CD4-positive, alpha-beta memory T cell (primary cell): ENCODE measurements around the gene DCUN1D4. TPM values are rescaled to one million over a fixed set of nuclear protein-coding genes. Genes with fewer than 3 reads are reported as not detected.

ENCODE experiments used
- CTCF ChIA-PET: fragments of 350-600 bp; sonication (Branson Sonifier 250); formaldehyde crosslinking; loops from one replicate; lab custom pipeline; 2021; ENCODE audit warnings: inconsistent platforms; ENCODE audit not compliant: partially characterized antibody; lab: Charles Lee
- POLR2A ChIA-PET: fragments of 350-600 bp; sonication (Branson Sonifier 250); formaldehyde crosslinking; loops from one replicate; lab custom pipeline; 2021; ENCODE audit not compliant: partially characterized antibody; lab: Charles Lee
- DNase-seq, 5 donors: peaks; one replicate each; pipeline versions ENCODE4 v3.0.0 to v3.0.0-alpha.2; 2020 to 2022; ENCODE audit warnings: mixed read lengths in 1 of 5
- H3K27ac ChIP-seq: one replicate; pipeline ENCODE4 v1.7.0; 2013; ENCODE audit warnings: low read depth, low read length
- H3K27me3 ChIP-seq: 2 replicates; pipeline ENCODE4 v1.7.0; 2013; ENCODE audit warnings: mild to moderate bottlenecking, low read length, moderate library complexity; ENCODE audit not compliant: insufficient read depth
- H3K36me3 ChIP-seq: 2 replicates; pipeline ENCODE4 v1.7.0; 2013; ENCODE audit warnings: mild to moderate bottlenecking, low read length, moderate library complexity; ENCODE audit not compliant: insufficient read depth
- H3K4me1 ChIP-seq: 2 replicates; pipeline ENCODE4 v1.7.0; 2013; ENCODE audit warnings: mild to moderate bottlenecking, low read length, moderate library complexity; ENCODE audit not compliant: insufficient read depth
- H3K4me3 ChIP-seq, 2 donors: one replicate each; pipeline ENCODE4 v1.7.0; 2013; ENCODE audit warnings: low read length in 2 of 2, mild to moderate bottlenecking in 1 of 2
- H3K9me3 ChIP-seq, 2 donors: one replicate each; pipeline ENCODE4 v1.7.0; 2013; ENCODE audit warnings: low read length in 2 of 2, control low read depth in 1 of 2; ENCODE audit not compliant: control insufficient read depth in 1 of 2
- H3K27ac Mint-ChIP-seq, 7 donors: one replicate each; pipeline ENCODE4 v1.8.0; 2020 to 2021; ENCODE audit warnings: mixed read lengths in 7 of 7, mild to moderate bottlenecking in 6 of 7, inconsistent platforms in 3 of 7, moderate library complexity in 3 of 7
- H3K27me3 Mint-ChIP-seq, 2 donors: one replicate each; pipeline ENCODE4 v1.8.0; 2020 to 2021; ENCODE audit warnings: mixed read lengths in 2 of 2
- H3K36me3 Mint-ChIP-seq, 2 donors: one replicate each; pipeline ENCODE4 v1.8.0; 2020 to 2021; ENCODE audit warnings: mixed read lengths in 2 of 2, inconsistent platforms in 1 of 2, mild to moderate bottlenecking in 1 of 2
- H3K4me1 Mint-ChIP-seq, 4 donors: one replicate each; pipeline ENCODE4 v1.8.0; 2020 to 2021; ENCODE audit warnings: mixed read lengths in 4 of 4, mild to moderate bottlenecking in 1 of 4
- H3K4me3 Mint-ChIP-seq, 8 donors: one replicate each; pipeline ENCODE4 v1.8.0; 2020 to 2021; ENCODE audit warnings: mixed read lengths in 8 of 8, mild to moderate bottlenecking in 7 of 8, moderate library complexity in 6 of 8, inconsistent platforms in 3 of 8
- H3K9me3 Mint-ChIP-seq, 8 donors: one replicate each; pipeline ENCODE4 v1.8.0; 2020 to 2021; ENCODE audit warnings: mixed read lengths in 8 of 8, mild to moderate bottlenecking in 5 of 8, inconsistent platforms in 3 of 8, moderate library complexity in 1 of 8
- intact Hi-C: fragments of 100-400 bp; cut with micrococcal nuclease; formaldehyde crosslinking; loops from one replicate; pipeline ENCODE4 v1.15.1; 2023
- polyA plus RNA-seq, 2 donors: library from polyadenylated mRNA; unstranded; fragments of 300-500 nt; fragmentation: Illumina TruSeq; gene quantifications; one replicate each; pipeline ENCODE4 v1.2.3, GENCODE V29; 2021
- total RNA-seq, 2 experiments: library from RNA; stranded (reverse); gene quantifications; one replicate each; pipeline ENCODE4 v1.2.3, GENCODE V29; 2021

DCUN1D4 gene
- 10 to 100 TPM; 54.0 to 58.9 TPM for total RNA-seq
- 10 to 100 TPM; 13.5 to 22.3 TPM for polyA plus RNA-seq

GRCh38 chr4:51842554-51843308, at the start of gene DCUN1D4:
Gene DCUN1D4 (plus strand): TSS chr4:51843153. CDS start chr4:51843243, 90 bp downstream.
- POLR2A ChIA-PET: interaction anchor here (0.9 to 2.6 kb wide), 7 partner anchors 10 to 880 kb away, joined by 3 to 21 read pairs (median 7); partner anchors contain the start of genes SGCB and USP46
- no peaks in the 10 kb centered on the region for H3K27me3 Mint-ChIP-seq
- intact Hi-C loops: loop anchor here (1.0 to 5.0 kb wide), 4 partner anchors 55 to 1534 kb away; partner anchors contain the start of genes FIP1L1, RASL11B and SGCB

GRCh38 chr4:51820443-51821234, 22.3 kb upstream of the DCUN1D4 start:
- POLR2A ChIA-PET: no interaction called here

More at GRCh38 chr4:51842554-51843308, at the start of gene DCUN1D4:
- Histone ChIP-seq H3K4me3 (peak within 1 kb of the TSS; percentile 62 to 93), H3K27ac (peak within 1 kb of the TSS; percentile 66), H3K27me3 (no peaks in the 10 kb centered on the region), H3K4me1 (peaks cover 12% of the 10 kb centered on the region), H3K9me3 (no peaks in the 10 kb centered on the region), H3K36me3 (no peaks in the 10 kb centered on the region)
- H3K36me3 Mint-ChIP-seq: peaks cover 0 to 10% of the 10 kb centered on the region in 2 donors
- H3K27ac Mint-ChIP-seq: peak within 1 kb of the TSS; percentile 94 to 97 (median 95)
- H3K4me1 Mint-ChIP-seq: peaks cover 11 to 25% (median 19%) of the 10 kb centered on the region in 4 donors
- peak; percentile 97 for DNase-seq
- H3K9me3 Mint-ChIP-seq: no peaks in the 10 kb centered on the region
- H3K4me3 Mint-ChIP-seq: peak within 1 kb of the TSS; percentile 95 to 99 (median 98)
- CTCF ChIA-PET: interaction anchor here (0.6 to 4.2 kb wide), 6 partner anchors 8 to 1472 kb away, joined by 3 to 27 read pairs (median 5); partner anchors contain the start of gene SGCB

GRCh38 chr4:51825341-51825740, 17.6 kb upstream of the DCUN1D4 start:
- peaks cover 0 to 8% of the 10 kb centered on the region in 2 donors for H3K27me3 Mint-ChIP-seq
- intact Hi-C loops: no loop called here
- peaks cover 0 to 21% (median 12%) of the 10 kb centered on the region in 8 donors for H3K9me3 Mint-ChIP-seq
- H3K36me3 Mint-ChIP-seq: peaks cover 5 to 6% of the 10 kb centered on the region in 2 donors
- Histone ChIP-seq H3K27ac (no peak overlapping the region), H3K9me3 (peaks cover 0 to 4% of the 10 kb centered on the region in 2 donors), H3K27me3 (no peaks in the 10 kb centered on the region), H3K4me3 (no peak overlapping the region), H3K36me3 (no peaks in the 10 kb centered on the region), H3K4me1 (no peaks in the 10 kb centered on the region)
- CTCF ChIA-PET: no interaction called here
- POLR2A ChIA-PET: no interaction called here
- H3K4me3 Mint-ChIP-seq: no peak overlapping the region
- no peaks in the 10 kb centered on the region for H3K4me1 Mint-ChIP-seq
- H3K27ac Mint-ChIP-seq: no peak overlapping the region
- no peak for DNase-seq

More at GRCh38 chr4:51820443-51821234, 22.3 kb upstream of the DCUN1D4 start:
- no peak overlapping the region for H3K4me3 Mint-ChIP-seq
- H3K9me3 ChIP-seq: peaks cover 0 to 4% of the 10 kb centered on the region in 2 donors
- no peaks in the 10 kb centered on the region for H3K4me1 ChIP-seq
- intact Hi-C loops: no loop called here
- H3K27ac ChIP-seq: no peak overlapping the region
- H3K27me3 Mint-ChIP-seq: peaks cover 1 to 2% of the 10 kb centered on the region in 2 donors
- CTCF ChIA-PET: no interaction called here
- H3K27ac Mint-ChIP-seq: no peak overlapping the region
- no peaks in the 10 kb centered on the region for H3K36me3 ChIP-seq
- no peaks in the 10 kb centered on the region for H3K4me1 Mint-ChIP-seq
- H3K4me3 ChIP-seq: no peak overlapping the region
- H3K9me3 Mint-ChIP-seq: peaks cover 0 to 44% (median 32%) of the 10 kb centered on the region in 8 donors
- no peak for DNase-seq
- no peaks in the 10 kb centered on the region for H3K27me3 ChIP-seq
- H3K36me3 Mint-ChIP-seq: peaks cover 5 to 8% of the 10 kb centered on the region in 2 donors

GRCh38 chr4:51830156-51830720, 12.7 kb upstream of the DCUN1D4 start:
- POLR2A ChIA-PET: no interaction called here
- no peak for DNase-seq
- no peaks in the 10 kb centered on the region for H3K4me1 ChIP-seq
- no peaks in the 10 kb centered on the region for H3K9me3 Mint-ChIP-seq
- no peak overlapping the region for H3K4me3 ChIP-seq
- H3K27ac ChIP-seq: no peak overlapping the region
- intact Hi-C loops: no loop called here
- no peak overlapping the region for H3K27ac Mint-ChIP-seq
- H3K27me3 ChIP-seq: no peaks in the 10 kb centered on the region
- peaks cover 1 to 11% of the 10 kb centered on the region in 2 donors for H3K27me3 Mint-ChIP-seq
- CTCF ChIA-PET: interaction anchor here (0.8 to 5.2 kb wide), 4 partner anchors 39 to 198 kb away, joined by 3 to 22 read pairs (median 5); no protein-coding TSS in a partner anchor
- no peak overlapping the region for H3K4me3 Mint-ChIP-seq
- H3K4me1 Mint-ChIP-seq: no peaks in the 10 kb centered on the region
- no peaks in the 10 kb centered on the region for H3K36me3 ChIP-seq
- H3K9me3 ChIP-seq: no peaks in the 10 kb centered on the region
- no peaks in the 10 kb centered on the region for H3K36me3 Mint-ChIP-seq

GRCh38 chr4:51831133-51831532, 11.8 kb upstream of the DCUN1D4 start:
- H3K27me3 Mint-ChIP-seq: peaks cover 1 to 11% of the 10 kb centered on the region in 2 donors
- CTCF ChIA-PET: interaction anchor here (0.8 to 5.2 kb wide), 10 partner anchors 11 to 207 kb away, joined by 3 to 27 read pairs (median 4); partner anchors contain the start of genes DCUN1D4 and SGCB
- no peak overlapping the region for H3K27ac Mint-ChIP-seq

GRCh38 chr4:51833236-51833635, 9.7 kb upstream of the DCUN1D4 start:
- Histone ChIP-seq H3K4me3 (no peak overlapping the region), H3K9me3 (no peaks in the 10 kb centered on the region), H3K27ac (no peak overlapping the region), H3K27me3 (no peaks in the 10 kb centered on the region), H3K4me1 (no peaks in the 10 kb centered on the region), H3K36me3 (no peaks in the 10 kb centered on the region)
- ChIA-PET CTCF (interaction anchor here (0.9 to 5.2 kb wide), 3 partner anchors 9 to 195 kb away, joined by 5 to 27 read pairs (median 22); partner anchors contain the start of gene DCUN1D4), POLR2A (no interaction called here)
- no peak for DNase-seq
- H3K4me3 Mint-ChIP-seq: no peak overlapping the region
- no peaks in the 10 kb centered on the region for H3K36me3 Mint-ChIP-seq
- no peaks in the 10 kb centered on the region for H3K9me3 Mint-ChIP-seq
- H3K27me3 Mint-ChIP-seq: peaks cover 1 to 9% of the 10 kb centered on the region in 2 donors
- H3K27ac Mint-ChIP-seq: no peak overlapping the region
- intact Hi-C loops: no loop called here
- H3K4me1 Mint-ChIP-seq: peaks cover 0 to 1% (median 0%) of the 10 kb centered on the region in 4 donors

More at GRCh38 chr4:51831133-51831532, 11.8 kb upstream of the DCUN1D4 start:
- H3K4me3 Mint-ChIP-seq: no peak overlapping the region
- Histone ChIP-seq H3K36me3 (no peaks in the 10 kb centered on the region), H3K4me3 (no peak overlapping the region), H3K9me3 (no peaks in the 10 kb centered on the region), H3K27me3 (no peaks in the 10 kb centered on the region), H3K27ac (no peak overlapping the region), H3K4me1 (no peaks in the 10 kb centered on the region)
- no peaks in the 10 kb centered on the region for H3K4me1 Mint-ChIP-seq
- POLR2A ChIA-PET: no interaction called here
- no peaks in the 10 kb centered on the region for H3K9me3 Mint-ChIP-seq
- peak; percentile 48 to 64 (median 57) for DNase-seq
- H3K36me3 Mint-ChIP-seq: no peaks in the 10 kb centered on the region
- intact Hi-C loops: loop anchor here (1.0 kb wide), 1 partner anchor 195 kb away; no protein-coding TSS in a partner anchor
